Measurements from ENCODE around the gene TET1. TPM values are rescaled to one million over a fixed set of nuclear protein-coding genes. Genes with fewer than 3 reads are reported as not detected.

TET1 gene
- total RNA-seq, 4 donors from 2014 or later, result 3.5 to 40.3 (median 7.1) TPM

GRCh38 chr10:68553599-68553998 is 6.5 kb upstream of the TET1 start:
- TF ChIP-seq CTCF (IDR thresholded peaks at IDR 0.05), result no peak
- no peak for TF ChIP-seq POLR2A (IDR thresholded peaks at IDR 0.05)
- Histone ChIP-seq H3K4me1 (no peaks in the 10 kb centered on the region), H3K4me3 (no peak overlapping the region), H3K27me3 (no peaks in the 10 kb centered on the region), H3K9me3 (no peaks in the 10 kb centered on the region), H3K27ac (no peak overlapping the region), H3K36me3 (no peaks in the 10 kb centered on the region)
- DNase-seq, result no peak
- intact Hi-C loops (cut with DNase I; ENCODE audit: low total_unique reads), result no loop called here

GRCh38 chr10:68558478-68558877 is 1.7 kb upstream of the TET1 start:
- H3K27ac ChIP-seq, result no peak overlapping the region
- intact Hi-C loops (cut with DNase I; ENCODE audit: low total_unique reads), result no loop called here
- no peaks in the 10 kb centered on the region for H3K36me3 ChIP-seq
- H3K4me3 ChIP-seq, result no peak overlapping the region
- H3K9me3 ChIP-seq, result no peaks in the 10 kb centered on the region
- TF ChIP-seq POLR2A (IDR thresholded peaks at IDR 0.05), result no peak
- TF ChIP-seq CTCF (IDR thresholded peaks at IDR 0.05), result no peak
- no peaks in the 10 kb centered on the region for H3K27me3 ChIP-seq
- DNase-seq, result no peak
- no peaks in the 10 kb centered on the region for H3K4me1 ChIP-seq

- Histone ChIP-seq H3K4me3 (no peak overlapping the region), H3K4me1 (no peaks in the 10 kb centered on the region), H3K27me3 (no peaks in the 10 kb centered on the region), H3K36me3 (no peaks in the 10 kb centered on the region), H3K9me3 (no peaks in the 10 kb centered on the region), H3K27ac (no peak overlapping the region)
- TF ChIP-seq CTCF (IDR thresholded peaks at IDR 0.05) (no peak), POLR2A (IDR thresholded peaks at IDR 0.05) (no peak)
- no peak for DNase-seq
- intact Hi-C loops (cut with DNase I; ENCODE audit: low total_unique reads), result no loop called here
Observed at GRCh38 chr10:68559251-68559650, 886 bp upstream of the TET1 start.

- Histone ChIP-seq H3K4me3 (peak overlapping the region; percentile 54 to 70), H3K36me3 (no peaks in the 10 kb centered on the region), H3K27me3 (no peaks in the 10 kb centered on the region), H3K9me3 (no peaks in the 10 kb centered on the region), H3K4me1 (no peaks in the 10 kb centered on the region), H3K27ac (peak overlapping the region in 1 of 2 donors; percentile 59)
- intact Hi-C loops (cut with DNase I; ENCODE audit: low total_unique reads), result no loop called here
- no peak for DNase-seq
- no peak for TF ChIP-seq POLR2A (IDR thresholded peaks at IDR 0.05)
- no peak for TF ChIP-seq CTCF (IDR thresholded peaks at IDR 0.05)
Observed at GRCh38 chr10:68559841-68560185, 324 bp upstream of the TET1 start.

- Histone ChIP-seq H3K4me1 (no peaks in the 10 kb centered on the region), H3K27me3 (no peaks in the 10 kb centered on the region), H3K36me3 (no peaks in the 10 kb centered on the region), H3K27ac (peak overlapping the region; percentile 59 to 65), H3K9me3 (no peaks in the 10 kb centered on the region), H3K4me3 (peak overlapping the region; percentile 54 to 70)
- DNase-seq, result peak; percentile 34 to 44
- TF ChIP-seq CTCF (IDR thresholded peaks at IDR 0.05), result no peak
- TF ChIP-seq POLR2A (IDR thresholded peaks at IDR 0.05), result no peak
- intact Hi-C loops (cut with DNase I; ENCODE audit: low total_unique reads), result no loop called here
Observed at GRCh38 chr10:68560943-68561864, 1.1 kb downstream of the TET1 start.
